SW480 (cell line): ENCODE data around the gene IL16.
"Not testable (repeated sequence)": the region's sequence is repeated elsewhere in the genome, so short reads cannot be mapped to it uniquely, and the experiment has no call there.

Experiments
- DNase-seq: peaks from one replicate; pipeline ENCODE4 v3.0.0-alpha.2; 2016; ENCODE audit warnings: low spot score

Gene IL16

GRCh38 chr15:81338170-81339007, 141.7 kb downstream of the IL16 start:
- DNase-seq, result no peak

GRCh38 chr15:81339321-81339720, 142.6 kb downstream of the IL16 start:
- DNase-seq, result no peak

- DNase-seq, result no peak
Measured at GRCh38 chr15:81339851-81340250, 143.2 kb downstream of the IL16 start.

GRCh38 chr15:81341351-81341750, 144.7 kb downstream of the IL16 start:
- no peak for DNase-seq

GRCh38 chr15:81343371-81343770, 146.7 kb downstream of the IL16 start:
- no peak for DNase-seq

- DNase-seq, result no peak
Measured at GRCh38 chr15:81346611-81347010, 149.9 kb downstream of the IL16 start.

GRCh38 chr15:81347910-81348309, 151.2 kb downstream of the IL16 start:
- DNase-seq, result no peak

- not testable (repeated sequence) for DNase-seq
Measured at GRCh38 chr15:81348691-81349090, 152.0 kb downstream of the IL16 start.

GRCh38 chr15:81349271-81349670, 152.6 kb downstream of the IL16 start:
- no peak for DNase-seq

- no peak for DNase-seq
Measured at GRCh38 chr15:81351651-81352050, 155.0 kb downstream of the IL16 start.

- DNase-seq, result no peak
Measured at GRCh38 chr15:81356252-81356651, 159.6 kb downstream of the IL16 start.

GRCh38 chr15:81357180-81357686, 160.6 kb downstream of the IL16 start:
- DNase-seq, result peak; percentile 8

GRCh38 chr15:81358248-81358647, 161.6 kb downstream of the IL16 start:
- DNase-seq, result no peak

GRCh38 chr15:81360491-81360890, 163.8 kb downstream of the IL16 start:
- DNase-seq, result no peak

GRCh38 chr15:81361891-81362290, 165.2 kb downstream of the IL16 start:
- DNase-seq, result no peak

GRCh38 chr15:81362790-81363189, 166.1 kb downstream of the IL16 start:
- no peak for DNase-seq

- no peak for DNase-seq
Measured at GRCh38 chr15:81363276-81363675, 166.6 kb downstream of the IL16 start.
